Small intestine (tissue), 7 donors: ENCODE data around the gene PMEL. TPM values are rescaled to one million over a fixed set of nuclear protein-coding genes. Genes with fewer than 3 reads are reported as not detected.
A peak's percentile ranks its signal among the peaks of the same experiment; 100 is the strongest.
"Not testable (repeated sequence)": the region's sequence is repeated elsewhere in the genome, so short reads cannot be mapped to it uniquely, and the experiment has no call there.

Source experiments
- DNase-seq, 2 donors: peaks; one replicate each; pipeline versions ENCODE4 v3.0.0 to v3.0.0-alpha.2; 2013
- FAIRE-seq: peaks from 2 replicates; lab custom pipeline; 2012; peaks lifted over from hg19 to GRCh38; lab: Jason Lieb, UNC
- H3K27ac ChIP-seq, 3 donors: one replicate each; pipeline ENCODE4 v1.5.1; 2013; ENCODE audit warnings: low read length in 2 of 3, mild to moderate bottlenecking in 2 of 3, control low read depth in 1 of 3, inconsistent platforms in 1 of 3, low read depth in 1 of 3, moderate library complexity in 1 of 3
- H3K27me3 ChIP-seq, 3 donors: one replicate each; pipeline ENCODE4 v1.6.1; 2013; ENCODE audit warnings: low read length in 3 of 3, inconsistent platforms in 1 of 3; ENCODE audit not compliant: control insufficient read depth in 3 of 3, insufficient read depth in 3 of 3
- H3K36me3 ChIP-seq, 3 donors: one replicate each; pipeline ENCODE4 v1.6.1; 2013; ENCODE audit warnings: low read length in 3 of 3, inconsistent platforms in 1 of 3, low read depth in 1 of 3, mild to moderate bottlenecking in 1 of 3, moderate library complexity in 1 of 3; ENCODE audit not compliant: control insufficient read depth in 3 of 3, insufficient read depth in 2 of 3
- H3K4me1 ChIP-seq, 3 donors: one replicate each; pipeline ENCODE4 v1.6.1; 2013; ENCODE audit warnings: low read length in 2 of 3, inconsistent platforms in 1 of 3, low read depth in 1 of 3, mild to moderate bottlenecking in 1 of 3, moderate library complexity in 1 of 3; ENCODE audit not compliant: control insufficient read depth in 3 of 3, insufficient read depth in 2 of 3
- H3K4me3 ChIP-seq, 3 donors: one replicate each; pipeline ENCODE4 v1.5.1; 2013; ENCODE audit warnings: low read length in 3 of 3, control low read depth in 1 of 3, inconsistent platforms in 1 of 3, low read depth in 1 of 3, mild to moderate bottlenecking in 1 of 3, moderate library complexity in 1 of 3
- H3K9me3 ChIP-seq, 2 donors: one replicate each; pipeline ENCODE4 v1.6.1; 2013; ENCODE audit warnings: low read depth in 1 of 2, low read length in 1 of 2; ENCODE audit not compliant: control insufficient read depth in 2 of 2, insufficient read depth in 1 of 2
- WGBS, 3 donors: extraction: QIAGEN DNeasy Blood & Tissue Kit; methylation state at CpG; one replicate each; pipeline ENCODE4 v1.1.7; 2013; 5-methylcytosine and 5-hydroxymethylcytosine counted together
- polyA plus RNA-seq, 4 donors: library from polyadenylated mRNA; stranded (reverse) in 3 of 4; unstranded in 1 of 4; fragments of 200-250 nt in 3 of 4; fragments of 120-200 nt in 1 of 4; gene quantifications; one replicate each; pipeline versions ENCODE4 v1.2.1 to v1.2.3, GENCODE V29; 2013
- donor health status: healthy with polysubstance abuse.
- donor health status: control.
- donor health status: control.
- donor health status: Bipolar disorder and iron deficiency.
- donor health status: healthy.

The PMEL gene
- polyA plus RNA-seq, 4 donors, result 1.8 to 6.3 (median 2.7) TPM

GRCh38 chr12:55993230-55993853, 27.5 kb upstream of the PMEL start:
- Histone ChIP-seq H3K36me3 (peaks cover 11 to 53% (median 25%) of the 10 kb centered on the region in 3 donors), H3K27me3 (no peaks in the 10 kb centered on the region), H3K27ac (peak overlapping the region; percentile 30 to 34 (median 30)), H3K4me3 (no peak overlapping the region), H3K9me3 (no peaks in the 10 kb centered on the region), H3K4me1 (peaks cover 0 to 37% (median 0%) of the 10 kb centered on the region in 3 donors)
- WGBS, 3 donors, result 48 to 70% (median 53%) methylated on average over 4 of the region's 4 CpGs
- DNase-seq (peak; percentile 38 to 62), FAIRE-seq (no peak)

GRCh38 chr12:55991110-55991509, 25.3 kb upstream of the PMEL start:
- H3K4me3 ChIP-seq, result no peak overlapping the region
- WGBS, 3 donors, result 80 to 90% (median 90%) methylated on average over 3 of the region's 3 CpGs
- H3K27me3 ChIP-seq, result no peaks in the 10 kb centered on the region
- H3K36me3 ChIP-seq, result peaks cover 14 to 71% (median 31%) of the 10 kb centered on the region in 3 donors
- H3K4me1 ChIP-seq, result peaks cover 0 to 29% (median 0%) of the 10 kb centered on the region in 3 donors
- H3K9me3 ChIP-seq, result no peaks in the 10 kb centered on the region
- DNase-seq (no peak), FAIRE-seq (no peak)
- no peak overlapping the region for H3K27ac ChIP-seq

DNA sequence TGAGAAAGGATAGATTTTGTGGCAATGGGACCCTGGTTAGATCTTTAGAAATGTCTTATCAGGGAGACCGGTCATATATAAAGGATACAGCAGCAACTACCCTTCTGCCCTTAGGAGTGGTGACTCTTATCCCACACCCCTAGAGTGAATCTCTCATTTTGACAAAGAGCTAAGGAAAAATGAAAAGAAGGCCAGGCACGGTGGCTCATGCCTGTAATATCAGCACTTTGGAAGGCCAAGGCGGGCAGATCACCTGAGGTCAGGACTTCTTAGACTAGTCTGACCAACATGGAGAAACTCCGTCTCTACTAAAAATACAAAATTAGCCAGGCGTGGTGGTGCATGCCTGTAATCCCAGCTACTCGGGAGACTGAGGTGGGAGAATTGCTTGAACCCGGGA, 20.1 kb upstream of the PMEL start:
- not testable (repeated sequence) for FAIRE-seq, DNase-seq, H3K27me3 ChIP-seq, H3K9me3 ChIP-seq, H3K4me3 ChIP-seq, H3K4me1 ChIP-seq, H3K27ac ChIP-seq
- H3K36me3 ChIP-seq, result peaks cover 12 to 68% (median 20%) of the 10 kb centered on the region in 3 donors
- 95 to 96% (median 96%) methylated on average over 7 of the region's 7 CpGs for WGBS, 3 donors

GRCh38 chr12:55985341-55985740, 19.5 kb upstream of the PMEL start:
- Histone ChIP-seq H3K9me3 (no peaks in the 10 kb centered on the region), H3K36me3 (peaks cover 14 to 69% (median 14%) of the 10 kb centered on the region in 3 donors), H3K27me3 (no peaks in the 10 kb centered on the region), H3K4me1 (no peaks in the 10 kb centered on the region), H3K27ac (no peak overlapping the region), H3K4me3 (no peak overlapping the region)
- 91 to 93% (median 91%) methylated on average over 4 of the region's 4 CpGs for WGBS, 3 donors
- no peak for FAIRE-seq
- no peak for DNase-seq

DNA sequence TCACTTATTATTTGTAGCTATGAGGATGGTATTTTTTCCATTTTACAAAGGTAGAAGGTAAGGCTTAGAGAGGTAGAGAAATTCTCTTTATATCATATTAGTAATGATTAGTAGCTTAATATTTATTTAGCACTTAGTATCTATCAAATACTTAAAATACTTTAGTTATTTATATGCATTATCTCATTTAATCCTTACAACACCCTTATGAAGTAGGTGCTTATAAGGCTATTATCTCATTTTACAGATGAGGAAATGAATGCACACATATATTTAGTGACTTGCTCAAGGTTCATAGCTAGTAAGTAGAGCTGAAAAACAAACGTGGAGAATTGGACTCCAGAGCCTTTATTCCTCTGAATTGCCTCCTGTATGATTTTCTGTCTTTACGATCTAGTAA, 19.0 kb upstream of the PMEL start:
- Histone ChIP-seq H3K4me1 (no peaks in the 10 kb centered on the region), H3K9me3 (no peaks in the 10 kb centered on the region), H3K4me3 (no peak overlapping the region), H3K27me3 (no peaks in the 10 kb centered on the region), H3K36me3 (peaks cover 11 to 67% (median 14%) of the 10 kb centered on the region in 3 donors), H3K27ac (no peak overlapping the region)
- WGBS, 3 donors, result 53 to 62% (median 57%) methylated on average over 2 of the region's 2 CpGs
- no peak for FAIRE-seq
- DNase-seq, result no peak

GRCh38 chr12:55983232-55983842, 17.5 kb upstream of the PMEL start:
- WGBS, 3 donors, result 77 to 88% (median 84%) methylated on average over 4 of the region's 4 CpGs
- H3K9me3 ChIP-seq, result no peaks in the 10 kb centered on the region
- no peaks in the 10 kb centered on the region for H3K27me3 ChIP-seq
- H3K4me1 ChIP-seq, result no peaks in the 10 kb centered on the region
- H3K36me3 ChIP-seq, result peaks cover 10 to 56% (median 15%) of the 10 kb centered on the region in 3 donors
- DNase-seq (no peak), FAIRE-seq (no peak)
- H3K27ac ChIP-seq, result no peak overlapping the region
- H3K4me3 ChIP-seq, result no peak overlapping the region

DNA sequence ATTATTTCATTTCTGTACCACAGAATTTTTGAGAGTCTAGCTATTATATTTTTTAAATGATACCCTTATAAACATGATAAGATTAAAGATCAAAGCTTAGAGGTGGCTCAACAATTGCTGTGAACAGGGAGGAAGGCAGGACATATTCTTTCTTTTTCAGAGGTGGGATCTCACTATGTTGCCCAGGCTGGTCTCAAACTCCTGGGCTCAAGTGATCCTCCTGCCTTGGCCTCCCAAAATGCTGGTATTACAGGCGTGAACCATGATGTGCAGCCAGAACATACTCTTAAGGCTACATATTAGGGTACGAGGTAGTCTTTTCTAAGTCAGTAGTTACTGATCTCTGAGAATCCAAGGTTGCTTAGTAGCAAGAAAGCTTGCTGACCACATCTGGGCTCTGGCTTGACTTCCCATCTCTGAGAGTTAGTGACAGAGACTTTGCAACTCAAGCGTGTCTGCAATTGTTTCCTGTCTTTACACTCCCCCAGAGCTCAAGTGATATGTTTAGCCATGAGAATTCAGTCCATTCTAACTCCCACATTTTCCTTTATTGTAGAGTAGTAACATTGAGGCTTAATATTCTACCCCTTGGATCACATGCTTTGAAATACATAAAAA, 16.6 kb upstream of the PMEL start:
- Histone ChIP-seq H3K4me1 (no peaks in the 10 kb centered on the region), H3K36me3 (peaks cover 10 to 49% (median 12%) of the 10 kb centered on the region in 3 donors), H3K27me3 (no peaks in the 10 kb centered on the region), H3K4me3 (no peak overlapping the region), H3K9me3 (no peaks in the 10 kb centered on the region), H3K27ac (no peak overlapping the region)
- FAIRE-seq (no peak), DNase-seq (no peak)
- WGBS, 3 donors, result 71 to 84% (median 82%) methylated on average over 3 of the region's 3 CpGs

DNA sequence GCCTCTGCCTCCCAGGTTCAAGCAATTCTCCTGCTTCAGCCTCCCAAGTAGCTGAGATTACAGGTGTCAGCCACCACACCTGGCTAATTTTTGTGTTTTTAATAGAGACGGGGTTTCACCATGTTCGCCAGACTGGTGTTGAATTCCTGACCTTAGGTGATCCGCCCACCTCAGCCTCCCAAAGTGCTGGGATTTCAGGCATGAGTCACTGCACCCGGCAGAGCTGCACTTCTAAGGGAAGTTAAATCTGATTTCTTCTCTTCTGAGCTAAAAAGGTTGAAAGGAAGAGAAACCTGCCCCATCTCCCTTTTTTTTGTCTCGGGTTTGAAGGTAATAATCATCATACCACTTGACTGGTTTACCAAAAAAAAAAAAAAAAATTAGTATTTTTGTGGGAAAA, 16.0 kb upstream of the PMEL start:
- not testable (repeated sequence) for H3K9me3 ChIP-seq, DNase-seq, H3K27ac ChIP-seq, H3K27me3 ChIP-seq, H3K4me3 ChIP-seq, FAIRE-seq, H3K4me1 ChIP-seq
- 68 to 69% (median 68%) methylated on average over 5 of the region's 5 CpGs for WGBS, 3 donors
- peaks cover 6 to 46% (median 12%) of the 10 kb centered on the region in 3 donors for H3K36me3 ChIP-seq
